Activated T-cell treated with anti-CD3 and anti-CD28 coated beads for 4 hours (primary cell): ENCODE results near the gene ERCC2.
"Not testable (repeated sequence)": the region's sequence is repeated elsewhere in the genome, so short reads cannot be mapped to it uniquely, and the experiment has no call there.

Experiments used
- DNase-seq: peaks from one replicate; pipeline ENCODE4 v3.0.0-alpha.2; 2020

ERCC2 gene

DNA sequence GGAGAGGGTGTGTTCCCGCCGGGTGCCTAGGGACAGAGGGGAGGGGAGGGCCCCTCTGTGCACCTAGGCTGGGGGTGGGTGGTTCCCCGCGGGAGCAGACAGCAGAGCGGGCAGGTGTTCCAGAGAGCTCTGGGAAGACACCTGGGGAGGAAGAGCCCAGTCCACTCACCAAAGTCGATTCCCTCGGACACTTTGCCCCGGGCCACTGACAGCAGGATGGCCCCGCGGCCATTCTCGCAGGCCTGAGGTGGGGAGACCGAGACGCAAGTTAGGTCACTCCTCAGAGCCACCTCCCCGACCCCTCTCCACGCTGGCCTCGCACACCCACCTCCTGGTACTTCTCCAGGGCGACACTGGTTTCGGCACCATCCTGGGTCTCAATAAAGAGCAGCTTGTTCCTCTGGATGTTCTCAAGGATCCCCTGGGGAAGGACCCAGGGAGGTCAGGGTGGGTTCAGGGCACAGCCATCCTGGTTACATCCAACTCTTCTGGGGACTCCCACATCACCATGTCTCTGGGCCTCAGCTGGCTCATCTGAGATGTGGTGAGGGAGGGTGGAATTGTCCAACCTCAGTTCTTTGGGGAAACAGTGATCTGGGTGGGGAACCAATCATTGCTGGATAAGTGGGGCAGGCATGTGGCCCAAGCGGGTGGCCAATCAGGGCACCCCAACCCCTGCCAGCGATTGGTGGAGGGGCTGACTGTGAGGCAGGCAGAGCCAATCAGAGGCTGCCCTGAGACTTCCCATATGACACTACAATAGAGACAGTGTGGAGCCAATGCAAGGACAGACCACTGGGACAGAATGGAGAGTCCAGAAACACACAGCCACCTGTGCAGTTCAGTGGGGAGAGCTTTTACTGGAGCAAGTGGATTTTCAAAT lies 17.2 kb downstream of the ERCC2 start:
- no peak for DNase-seq

DNA sequence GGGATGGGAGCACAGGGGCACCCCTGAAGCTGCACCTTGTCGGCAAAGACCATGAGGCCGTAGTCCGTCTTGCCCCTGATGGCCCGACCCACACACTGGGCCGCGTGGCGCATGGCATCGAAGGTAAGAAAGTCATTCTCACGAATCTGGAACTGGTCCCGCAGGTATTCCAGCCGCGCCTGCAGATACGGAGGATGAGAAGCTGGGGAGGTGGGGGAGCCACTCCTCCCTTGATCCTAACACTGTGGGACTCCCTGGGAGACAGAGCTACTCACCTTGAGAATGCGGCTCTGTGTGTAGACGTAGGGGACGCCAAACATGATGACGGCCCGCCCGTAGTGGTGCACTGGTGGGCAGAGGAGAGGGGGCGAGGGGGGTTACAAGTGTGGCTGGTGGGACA lies 17.9 kb downstream of the ERCC2 start:
- DNase-seq, result no peak

DNA sequence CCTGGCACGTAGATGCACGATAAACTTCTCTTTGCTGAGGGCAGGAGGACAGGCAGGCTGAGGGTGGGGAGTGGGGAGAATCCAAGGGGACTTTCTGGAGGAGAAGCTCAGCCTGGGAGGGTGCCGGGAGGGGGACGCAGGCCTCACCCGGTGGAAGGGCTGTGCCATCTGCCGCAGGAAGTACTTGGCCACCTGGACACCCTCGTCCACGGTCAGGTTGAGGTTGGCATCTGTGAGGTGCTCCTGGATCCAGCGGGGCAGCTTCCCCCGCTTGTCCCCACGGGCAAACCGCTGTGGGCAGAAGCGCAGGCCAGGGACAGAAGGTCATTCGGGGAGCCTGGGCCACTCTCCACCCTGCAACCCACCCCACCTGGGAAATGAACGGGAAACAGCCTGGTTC lies 18.3 kb downstream of the ERCC2 start:
- DNase-seq, result no peak

DNA sequence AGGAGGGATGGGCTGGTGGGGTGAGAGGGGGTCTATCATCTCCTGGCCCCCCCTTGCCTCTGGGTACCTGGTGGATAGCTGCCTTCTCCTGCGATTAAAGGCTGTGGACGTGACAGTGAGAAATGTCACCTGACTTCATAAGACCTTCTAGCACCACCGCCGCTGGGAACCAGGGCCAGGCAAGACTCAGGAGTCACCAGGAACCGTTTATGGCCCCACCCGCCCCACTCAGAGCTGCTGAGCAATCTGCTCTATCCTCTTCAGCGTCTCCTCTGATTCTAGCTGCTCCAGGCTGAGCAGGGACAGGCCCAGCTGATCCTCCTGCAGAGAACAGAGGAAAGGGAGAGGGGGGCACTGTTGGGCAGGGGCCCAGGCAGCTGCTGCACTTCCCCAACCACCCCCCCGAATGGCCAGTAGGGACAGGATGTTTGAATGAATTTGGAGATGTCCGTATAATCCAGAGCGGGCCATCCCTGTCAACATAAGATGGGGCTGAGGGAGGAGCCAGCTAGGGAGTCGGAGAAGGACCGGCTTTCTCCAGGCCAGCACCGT lies 18.9 kb downstream of the ERCC2 start:
- no peak for DNase-seq

DNA sequence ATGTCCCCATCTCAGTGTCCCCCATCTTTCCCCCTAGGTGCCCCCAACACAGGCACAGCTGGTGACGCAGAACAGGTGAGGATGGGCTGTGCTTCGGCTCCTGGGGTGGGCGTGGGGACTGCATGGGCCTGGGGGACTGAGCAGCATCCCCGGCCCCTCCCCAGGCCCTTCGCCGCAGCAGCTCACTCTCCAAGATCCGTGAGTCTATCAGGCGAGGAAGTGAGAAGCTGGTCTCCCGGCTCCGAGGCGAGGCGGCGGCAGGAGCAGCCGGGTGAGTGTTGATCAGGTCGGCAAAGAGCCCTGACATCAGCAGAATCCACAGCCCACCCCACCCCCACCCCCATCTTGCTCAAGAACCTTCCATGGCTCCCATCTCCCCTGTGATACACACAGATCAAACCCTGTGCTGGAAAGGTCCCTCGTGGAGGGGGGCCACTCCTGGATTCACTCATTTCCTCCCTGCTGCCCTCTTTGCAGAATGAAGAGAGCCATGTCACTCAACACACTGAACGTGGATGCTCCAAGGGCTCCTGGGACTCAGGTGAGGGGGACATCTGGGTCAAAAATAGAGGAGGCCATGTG lies 19.8 kb downstream of the ERCC2 start:
- no peak for DNase-seq

DNA sequence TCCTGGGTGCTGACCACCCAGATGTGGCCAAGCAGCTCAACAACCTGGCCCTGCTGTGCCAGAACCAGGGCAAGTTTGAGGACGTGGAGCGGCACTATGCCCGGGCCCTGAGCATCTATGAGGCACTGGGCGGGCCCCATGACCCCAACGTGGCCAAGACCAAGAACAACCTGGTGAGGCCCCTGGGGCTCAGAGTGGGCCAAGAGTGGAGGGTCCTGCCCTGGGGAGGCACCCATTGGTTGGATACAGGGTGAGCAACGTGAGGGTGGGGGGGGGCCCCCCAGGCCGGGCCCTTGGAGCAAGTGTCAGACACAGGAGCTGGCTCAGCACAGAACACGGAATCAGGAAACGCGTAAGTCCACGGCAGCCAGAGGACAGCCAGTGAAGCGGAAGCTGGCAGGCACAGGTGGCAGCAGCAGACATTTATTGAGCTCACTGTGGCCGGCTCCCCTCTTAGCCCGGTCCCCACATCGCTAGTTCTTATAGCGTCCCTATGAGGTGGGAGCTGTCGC lies 20.9 kb downstream of the ERCC2 start:
- no peak for DNase-seq

DNA sequence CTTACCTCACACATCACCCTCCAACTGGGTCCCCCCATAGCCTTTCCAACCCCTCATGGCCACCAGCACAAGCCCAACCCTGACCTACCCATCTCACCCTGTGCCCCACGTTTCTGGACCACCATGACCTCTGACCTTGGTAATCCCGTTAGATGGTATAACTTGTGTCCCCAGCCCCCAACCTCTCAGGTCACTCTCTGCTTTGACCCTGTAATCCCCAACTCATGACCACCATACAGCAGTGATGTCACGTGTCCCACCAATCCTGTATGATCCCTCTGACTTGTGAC lies 21.3 kb downstream of the ERCC2 start:
- no peak for DNase-seq

DNA sequence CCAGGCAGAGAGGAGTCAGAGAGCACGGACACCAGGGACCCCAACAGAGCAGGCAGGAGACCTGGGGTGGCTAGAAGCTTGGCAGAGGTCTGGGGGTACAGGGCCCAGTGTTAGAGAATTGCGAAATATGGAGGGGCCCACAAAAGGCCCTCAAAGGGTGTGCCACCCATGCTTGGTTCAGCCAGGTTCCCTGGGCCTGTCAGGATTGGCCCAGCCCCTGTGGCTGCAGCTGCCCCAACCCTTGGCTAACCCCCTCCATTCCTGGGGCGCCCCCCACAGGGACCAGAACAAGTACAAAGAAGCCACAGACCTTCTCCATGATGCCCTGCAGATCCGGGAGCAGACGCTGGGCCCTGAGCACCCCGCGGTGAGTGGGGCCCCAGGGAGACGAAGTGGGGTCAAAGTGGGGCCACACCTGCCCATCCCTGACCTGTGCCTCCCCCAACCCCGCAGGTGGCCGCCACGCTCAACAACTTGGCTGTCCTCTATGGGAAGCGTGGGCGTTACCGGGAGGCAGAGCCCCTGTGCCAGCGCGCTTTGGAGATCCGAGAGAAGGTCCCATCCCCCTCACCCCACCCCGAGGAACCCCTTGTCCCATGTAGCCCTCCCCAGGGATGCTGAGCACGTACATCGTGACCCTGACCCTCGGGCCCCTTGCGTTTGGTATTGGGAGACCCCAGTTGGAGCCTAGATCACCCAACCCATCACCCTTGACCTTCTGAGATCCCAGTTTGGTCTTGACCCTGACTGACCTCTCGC lies 21.8 kb downstream of the ERCC2 start:
- no peak for DNase-seq

DNA sequence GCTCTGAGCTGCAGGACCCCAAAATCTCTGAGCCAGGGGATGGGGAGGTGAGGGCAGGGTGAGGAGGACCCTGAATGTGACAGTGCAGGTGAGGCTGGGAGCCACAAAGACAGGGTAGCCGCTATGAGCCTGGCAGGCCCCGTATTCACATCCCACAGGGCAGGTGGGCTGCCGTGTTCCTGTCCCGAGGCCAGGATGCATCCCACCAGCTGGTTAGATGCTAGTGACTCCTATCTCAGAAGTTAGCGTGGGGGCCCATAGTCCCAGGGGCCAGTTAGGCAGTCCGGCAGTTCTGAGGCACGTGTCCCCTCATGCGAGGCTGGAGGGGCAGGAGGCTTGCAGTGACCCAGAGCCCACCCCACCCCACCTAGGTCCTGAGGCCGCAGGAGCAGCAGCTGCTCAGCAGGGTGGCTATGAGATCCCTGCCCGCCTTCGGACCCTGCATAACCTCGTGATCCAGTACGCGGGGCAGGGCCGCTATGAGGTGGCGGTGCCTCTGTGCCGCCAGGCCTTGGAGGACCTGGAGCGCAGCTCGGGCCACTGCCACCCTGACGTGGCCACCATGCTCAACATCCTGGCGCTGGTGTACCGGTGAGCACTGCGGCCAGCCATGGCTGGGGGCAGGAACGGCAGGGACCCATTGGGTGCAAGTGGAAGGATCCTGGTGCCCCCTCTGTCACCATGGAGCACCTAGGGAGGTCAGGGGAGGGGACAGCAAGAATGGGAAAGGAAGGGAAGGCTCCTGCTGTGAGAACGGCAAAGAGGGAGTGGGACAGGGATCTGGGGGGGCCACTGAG lies 22.6 kb downstream of the ERCC2 start:
- no peak for DNase-seq

DNA sequence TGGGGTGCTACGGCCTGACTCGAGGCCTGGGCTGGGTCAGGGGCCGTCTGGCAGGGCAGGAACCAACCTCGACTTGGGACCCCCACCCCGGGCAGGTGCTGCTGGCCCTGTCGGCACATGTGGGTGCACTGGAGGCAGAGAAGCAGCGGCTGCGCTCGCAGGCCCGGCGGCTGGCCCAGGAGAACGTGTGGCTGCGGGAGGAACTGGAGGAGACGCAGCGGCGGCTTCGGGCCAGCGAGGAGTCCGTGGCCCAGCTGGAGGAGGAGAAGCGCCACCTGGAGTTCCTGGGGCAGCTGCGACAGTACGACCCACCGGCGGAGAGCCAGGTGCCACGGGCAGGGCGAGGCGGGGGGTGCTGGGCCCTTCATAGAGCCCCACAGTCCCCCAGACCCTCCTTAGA lies 23.9 kb downstream of the ERCC2 start:
- DNase-seq, result no peak

DNA sequence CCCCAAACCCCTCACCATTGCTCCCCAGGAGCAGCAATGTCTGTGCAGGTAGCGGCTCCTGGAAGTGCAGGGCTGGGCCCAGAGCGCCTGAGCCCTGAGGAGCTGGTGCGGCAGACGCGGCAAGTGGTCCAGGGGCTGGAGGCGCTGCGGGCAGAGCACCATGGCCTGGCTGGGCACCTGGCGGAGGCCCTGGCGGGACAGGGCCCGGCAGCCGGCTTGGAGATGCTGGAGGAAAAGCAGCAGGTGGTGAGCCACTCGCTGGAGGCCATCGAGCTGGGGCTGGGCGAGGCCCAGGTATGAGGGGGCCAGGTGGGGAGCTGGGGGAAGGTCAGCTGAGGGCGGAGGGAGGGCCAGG lies 24.9 kb downstream of the ERCC2 start:
- DNase-seq, result no peak

DNA sequence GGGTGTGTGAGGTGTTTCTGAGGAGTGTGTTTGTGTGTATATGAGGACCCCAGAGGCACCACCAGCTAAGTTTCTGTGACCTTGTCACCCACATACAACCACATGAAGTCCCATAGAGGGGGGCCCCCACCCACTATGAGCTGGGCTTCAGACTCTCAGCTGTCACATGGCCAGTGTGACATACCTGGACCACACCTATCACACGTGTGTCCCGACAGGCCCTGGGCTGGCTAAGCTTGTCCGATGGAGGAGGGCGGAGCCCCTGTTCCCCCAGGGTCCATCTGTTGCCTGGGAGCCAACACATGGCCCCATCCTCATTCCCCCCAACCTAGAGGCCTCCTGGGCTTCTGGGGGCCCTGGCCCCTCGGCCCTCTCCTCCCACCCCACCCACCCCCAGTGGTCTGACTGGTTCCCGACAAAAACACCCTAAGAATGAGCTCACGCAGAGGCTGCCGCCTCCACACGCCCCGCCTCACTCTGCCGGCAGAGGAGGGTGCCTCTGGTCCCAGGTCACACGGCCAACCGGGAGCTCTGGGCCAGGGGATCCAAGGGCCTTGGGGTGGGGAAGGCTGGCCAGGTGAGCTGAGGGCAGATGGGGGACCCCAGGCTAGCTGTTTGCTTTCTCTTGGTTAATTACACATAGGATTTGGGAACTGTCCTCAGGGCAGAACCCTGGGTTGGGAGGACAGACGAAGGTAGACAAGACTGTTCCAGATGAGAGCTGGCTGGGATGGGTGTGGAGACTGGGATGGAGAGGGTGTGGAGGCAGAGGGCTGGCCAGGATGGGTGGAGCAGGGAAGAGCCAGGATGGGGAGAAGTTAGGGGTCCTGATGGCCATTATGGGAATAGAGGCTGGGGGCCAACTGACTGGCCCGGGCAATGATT lies 25.5 kb downstream of the ERCC2 start:
- DNase-seq, result no peak

DNA sequence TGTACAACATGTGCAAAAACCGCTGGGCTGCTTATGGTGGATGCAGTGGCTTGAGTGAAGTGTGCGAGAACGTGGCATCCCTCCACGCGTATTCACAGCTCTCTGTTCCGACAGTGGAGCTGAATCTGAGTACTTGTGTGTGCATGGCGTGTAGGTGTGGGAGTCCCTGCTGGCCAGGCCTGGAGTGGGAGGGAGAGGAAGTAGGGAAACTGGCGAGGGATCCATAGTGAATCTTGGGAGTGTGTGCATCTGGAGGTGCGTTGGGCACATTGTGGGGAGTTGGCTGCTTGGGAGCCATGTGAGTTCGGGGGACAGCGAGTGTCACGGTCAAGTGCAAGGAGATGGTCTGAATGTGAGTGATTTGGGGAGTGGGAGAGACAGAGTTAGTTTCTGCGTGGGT lies 27.5 kb downstream of the ERCC2 start:
- DNase-seq, result no peak

DNA sequence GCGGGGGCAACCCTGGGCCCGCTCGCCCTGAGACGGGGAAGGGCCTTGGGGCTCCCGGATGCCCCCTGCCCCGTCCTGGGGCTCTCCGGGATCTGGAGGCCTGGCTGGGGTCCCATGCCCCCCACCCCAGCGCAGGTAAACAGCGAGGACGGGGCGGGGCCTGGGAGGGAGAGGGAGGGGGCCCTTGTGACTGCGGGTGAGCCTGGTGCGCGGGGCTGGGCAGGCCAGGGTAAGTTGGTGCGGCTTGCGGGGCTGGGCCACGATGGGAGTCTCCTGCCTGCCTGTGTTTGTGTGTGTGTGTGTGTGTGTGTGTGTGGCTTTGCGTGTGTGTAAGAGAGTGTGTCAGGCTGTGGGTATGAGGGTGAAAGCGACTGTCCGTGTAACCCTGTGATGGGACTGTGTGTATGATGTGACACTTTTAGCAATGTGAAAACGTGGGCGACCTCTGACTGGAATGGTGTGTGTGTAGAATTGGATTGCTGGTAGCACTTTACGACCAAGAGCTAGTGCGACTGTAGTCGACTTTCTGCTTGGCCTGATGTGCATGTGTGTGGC lies 29.4 kb downstream of the ERCC2 start:
- DNase-seq, result no peak

DNA sequence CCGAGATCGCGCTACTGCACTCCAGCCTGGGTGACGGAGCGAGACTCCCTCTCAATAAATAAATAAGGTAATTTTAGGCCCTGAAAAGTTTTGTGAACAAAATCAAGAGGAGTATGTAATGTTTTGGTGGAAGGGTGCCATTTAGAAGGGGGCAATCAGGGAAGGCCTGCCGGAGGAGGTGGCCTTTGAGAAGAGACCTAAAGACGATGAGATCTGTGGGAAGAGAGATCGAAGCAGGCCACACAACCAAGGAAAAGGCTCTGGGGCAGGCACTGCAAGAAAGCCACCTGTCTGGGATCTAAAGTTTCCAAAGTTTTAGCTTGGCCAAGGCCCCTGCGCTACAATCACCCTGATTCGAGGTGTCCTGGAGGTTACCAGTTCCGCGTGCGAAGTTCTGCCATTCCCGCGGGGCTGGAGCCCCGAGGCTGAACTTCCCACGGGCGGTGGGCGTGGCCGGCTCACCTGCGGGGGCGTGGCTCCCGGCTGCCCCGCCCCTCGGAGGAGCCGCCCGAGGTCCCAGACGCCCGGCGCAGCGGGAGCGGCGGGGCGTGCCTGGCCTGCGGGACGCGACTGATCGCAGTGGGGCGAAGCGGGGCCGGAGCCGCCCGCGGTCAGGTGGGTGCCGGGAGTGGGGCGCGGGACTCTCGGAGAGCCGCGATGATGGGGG lies 30.0 kb downstream of the ERCC2 start, which contains the start of gene KLC3:
KLC3 (plus strand) TSS at position 519 of the 667 bp plus-strand sequence. CDS start 4,792 bp downstream, outside the sequence.
- peak; percentile 17 for DNase-seq

DNA sequence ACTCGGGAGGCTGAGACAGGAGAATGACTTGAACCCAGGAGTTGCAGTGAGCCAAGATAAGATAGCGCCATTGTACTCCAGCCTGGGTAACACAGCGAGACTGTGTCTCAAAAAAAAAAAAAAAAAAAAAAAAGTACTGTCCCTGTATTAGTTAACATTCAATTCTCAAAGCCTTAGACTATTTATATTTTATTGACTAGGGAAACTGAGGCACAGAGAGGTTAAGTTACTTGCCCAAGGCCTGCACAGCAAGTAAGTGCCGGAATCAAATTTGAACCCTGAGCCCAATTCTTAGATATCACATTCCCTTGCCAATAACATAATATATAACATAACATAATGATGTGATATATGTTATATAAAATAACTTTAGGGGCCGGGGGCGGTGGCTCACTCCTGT lies 30.7 kb downstream of the ERCC2 start:
- DNase-seq, result no peak

DNA sequence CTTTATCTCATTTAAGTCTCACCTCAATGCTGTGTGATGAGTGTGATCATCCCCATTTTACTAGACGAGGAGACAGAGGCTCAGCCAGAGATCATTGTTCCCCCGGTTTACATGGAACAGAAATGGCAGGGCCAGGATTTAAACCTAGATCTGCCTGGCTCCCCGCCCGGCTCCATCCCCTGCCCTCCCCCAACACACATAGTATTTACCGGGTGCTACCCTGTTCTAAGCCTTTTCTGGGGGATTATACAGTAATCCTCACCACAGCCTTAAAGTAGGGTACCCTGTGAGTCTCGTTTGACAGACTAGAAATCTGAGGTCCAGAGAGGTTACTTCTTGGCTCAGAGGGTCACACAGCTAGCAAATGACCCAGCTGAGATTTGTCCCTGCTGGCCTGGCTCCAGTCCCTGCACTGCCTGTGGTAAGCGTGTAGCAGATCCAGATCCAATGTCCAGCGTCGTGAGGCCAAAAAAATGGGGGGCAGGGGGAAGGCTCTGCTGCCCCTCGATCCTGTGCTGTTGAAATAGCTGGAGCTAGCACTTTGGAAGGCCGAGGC lies 33.6 kb downstream of the ERCC2 start:
- DNase-seq, result no peak

DNA sequence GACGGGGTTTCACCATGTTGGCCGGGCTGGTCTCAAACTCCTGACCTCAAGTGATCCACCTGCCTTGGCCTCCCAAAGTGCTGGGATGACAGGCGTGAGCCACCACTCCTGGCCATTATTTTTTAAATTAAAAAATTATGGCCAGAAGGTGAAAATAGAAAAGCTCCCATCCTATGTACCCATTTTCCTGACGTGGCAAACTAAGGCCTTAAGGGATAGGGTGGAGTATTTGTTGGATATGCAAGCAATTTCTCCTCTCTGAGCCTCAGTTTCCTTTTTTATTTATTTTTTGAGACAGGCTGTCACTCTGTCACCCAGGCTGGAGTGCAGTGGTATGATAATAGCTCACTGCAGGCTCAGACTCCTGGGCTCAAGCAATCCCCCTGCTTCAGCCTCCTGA lies 35.5 kb downstream of the ERCC2 start:
- not testable (repeated sequence) for DNase-seq

DNA sequence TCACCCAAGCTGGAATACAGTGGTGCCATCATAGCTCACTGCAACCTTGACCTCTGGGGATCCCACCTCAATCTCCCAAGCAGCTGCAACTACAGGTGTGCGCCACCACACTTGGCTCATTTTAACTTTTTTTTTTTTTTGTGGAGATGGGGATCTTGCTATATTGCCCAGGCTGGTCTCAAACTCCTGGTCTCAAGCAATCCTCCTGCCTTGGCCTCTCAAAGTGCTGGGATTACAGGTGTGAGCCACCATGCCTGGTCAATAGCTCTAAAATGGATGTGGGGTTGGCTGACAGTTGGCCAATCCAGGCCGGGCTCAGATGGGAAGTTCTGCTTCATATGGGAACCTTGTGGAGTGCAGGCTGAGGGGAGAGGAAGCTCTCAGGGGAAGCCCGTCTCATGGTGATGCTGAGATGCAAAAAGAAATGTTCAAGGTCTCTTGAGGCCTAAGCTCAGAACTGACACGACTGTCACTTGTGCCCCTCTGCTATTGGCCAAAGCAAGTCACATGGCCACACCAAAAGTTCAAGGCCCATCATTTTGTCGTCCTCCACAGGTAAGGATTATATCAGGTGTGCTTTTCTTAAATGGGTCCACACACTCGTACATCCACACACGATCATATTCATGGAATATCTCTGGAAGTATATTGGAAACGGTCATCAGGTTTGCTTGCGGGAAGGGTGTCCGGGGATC lies 36.6 kb downstream of the ERCC2 start:
- DNase-seq, result no peak

DNA sequence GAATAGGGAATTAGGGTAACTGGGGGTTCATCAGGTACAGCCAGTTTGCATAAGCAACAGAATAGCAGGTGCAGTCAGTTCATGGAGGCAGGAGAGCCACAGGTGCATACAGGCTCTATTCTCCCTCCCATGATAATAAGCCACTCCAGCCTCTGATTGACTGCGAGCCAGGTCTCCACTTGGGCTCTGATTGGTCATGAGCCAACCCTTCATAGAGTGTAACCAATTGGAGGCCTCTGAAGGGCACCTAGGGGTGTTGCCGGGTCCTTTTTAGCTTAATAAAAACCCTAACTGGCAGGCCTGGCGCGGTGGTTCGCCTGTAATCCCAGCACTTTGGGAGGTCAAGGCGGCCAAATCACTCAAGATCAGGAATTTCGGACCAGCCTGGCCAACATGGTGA lies 39.0 kb downstream of the ERCC2 start:
- DNase-seq, result no peak
